HG03108 (cell line): ENCODE measurements around the gene PSMD4.
"Not testable (repeated sequence)": the region's sequence is repeated elsewhere in the genome, so short reads cannot be mapped to it uniquely, and the experiment has no call there.

Source experiments
- ATAC-seq: cut with Tn5 transposase; IDR thresholded peaks from one replicate; pipeline ENCODE4 v1.9.1; 2021; ENCODE audit warnings: moderate library complexity; ENCODE audit not compliant: unreplicated experiment

The PSMD4 gene

DNA sequence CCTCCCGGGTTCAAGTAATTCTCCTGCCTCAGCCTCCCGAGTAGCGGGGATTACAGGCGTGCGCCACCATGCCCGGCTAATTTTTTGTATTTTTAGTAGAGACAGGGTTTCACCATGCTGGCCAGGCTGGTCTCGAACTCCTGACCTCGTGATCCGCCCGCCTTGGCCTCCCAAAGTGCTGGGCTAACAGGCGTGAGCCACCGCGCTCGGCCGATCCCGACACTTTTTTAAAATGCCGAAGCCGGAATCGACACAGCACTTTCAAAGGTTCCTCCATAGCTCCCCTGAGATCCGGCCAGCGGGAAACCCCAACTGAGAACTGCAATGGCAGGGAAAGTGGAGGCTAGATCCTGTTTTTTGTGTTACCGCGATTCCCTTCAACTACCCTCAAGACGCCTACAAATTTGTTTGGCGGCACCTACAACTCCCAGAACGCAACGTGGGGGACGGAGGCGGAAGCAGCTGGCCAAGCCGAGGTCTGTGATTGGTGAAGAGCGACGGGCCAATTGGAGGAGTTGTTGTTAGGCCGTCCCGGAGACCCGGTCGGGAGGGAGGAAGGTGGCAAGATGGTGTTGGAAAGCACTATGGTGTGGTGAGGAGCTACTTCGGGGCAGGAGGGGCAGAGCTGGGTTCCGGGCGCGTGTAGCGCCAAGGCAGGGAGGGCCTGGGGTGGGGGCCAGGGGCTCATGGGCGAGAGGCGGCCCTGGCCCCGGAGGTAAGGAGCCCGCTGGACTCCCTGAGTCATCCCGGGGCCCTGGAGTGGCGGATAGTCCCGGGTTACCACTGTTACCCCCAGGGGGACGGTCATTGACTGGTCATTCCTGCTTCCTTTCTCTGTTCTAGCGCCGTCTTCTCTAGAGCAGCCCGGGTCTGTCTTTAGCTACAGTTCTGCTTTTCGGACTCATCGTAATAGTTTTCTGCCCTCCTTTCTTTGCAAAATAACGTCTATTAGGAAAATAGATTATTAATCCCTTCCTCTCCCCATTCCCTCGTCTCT lies at the start of gene PSMD4:
Gene PSMD4, plus strand, starts transcription at position 518 of the 997 bp plus-strand sequence. Its CDS starts 49 bp downstream, at position 567.
- ATAC-seq, result peak; percentile 89

DNA sequence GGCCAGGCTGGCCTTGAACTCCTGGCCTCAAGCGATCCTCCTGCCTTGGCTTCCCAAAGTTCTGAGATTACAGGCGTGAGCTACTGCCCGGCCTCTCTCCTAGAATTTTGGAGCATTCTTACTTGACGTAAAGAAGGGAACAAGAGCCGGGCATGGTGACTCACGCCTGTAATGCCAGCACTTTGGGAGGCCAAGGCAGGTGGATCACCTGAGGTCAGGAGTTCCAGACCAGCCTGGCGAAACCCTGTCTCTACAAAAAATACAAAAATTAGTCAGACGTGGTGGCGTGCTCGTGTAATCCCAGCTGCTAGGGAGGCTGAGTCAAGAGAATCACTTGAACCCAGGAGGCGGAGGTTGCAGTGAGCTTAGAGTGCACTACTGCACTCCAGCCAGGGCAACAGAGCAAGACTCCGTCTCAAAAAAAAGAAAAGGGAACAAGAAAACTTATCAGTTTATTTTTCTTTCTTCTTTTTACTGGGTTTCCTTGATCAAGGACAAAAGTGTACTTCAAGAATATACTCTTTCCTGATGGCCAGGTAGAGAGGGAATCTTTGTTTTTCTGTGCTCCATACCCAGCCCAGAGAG lies 49.1 kb upstream of the PSMD4 start:
- not testable (repeated sequence) for ATAC-seq

DNA sequence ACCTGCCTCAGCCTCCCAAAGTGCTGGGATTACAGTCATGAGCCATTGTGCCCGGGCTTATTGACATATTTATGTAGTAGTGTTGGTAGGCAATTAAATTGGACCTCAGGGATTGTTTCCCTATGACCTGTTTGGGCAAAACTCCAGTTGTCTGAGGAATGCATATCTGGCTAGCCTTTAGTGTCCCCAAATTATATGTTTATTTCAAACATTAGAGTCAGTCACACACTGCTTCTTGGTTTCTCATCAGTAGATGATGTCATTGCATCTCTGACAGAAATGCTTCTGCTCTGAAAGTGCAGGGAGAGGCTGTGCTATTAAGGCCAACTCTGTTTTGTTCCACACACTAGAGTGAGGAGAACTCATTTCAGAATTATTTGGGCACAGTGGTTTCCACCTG lies 43.7 kb upstream of the PSMD4 start:
- ATAC-seq, result no peak

DNA sequence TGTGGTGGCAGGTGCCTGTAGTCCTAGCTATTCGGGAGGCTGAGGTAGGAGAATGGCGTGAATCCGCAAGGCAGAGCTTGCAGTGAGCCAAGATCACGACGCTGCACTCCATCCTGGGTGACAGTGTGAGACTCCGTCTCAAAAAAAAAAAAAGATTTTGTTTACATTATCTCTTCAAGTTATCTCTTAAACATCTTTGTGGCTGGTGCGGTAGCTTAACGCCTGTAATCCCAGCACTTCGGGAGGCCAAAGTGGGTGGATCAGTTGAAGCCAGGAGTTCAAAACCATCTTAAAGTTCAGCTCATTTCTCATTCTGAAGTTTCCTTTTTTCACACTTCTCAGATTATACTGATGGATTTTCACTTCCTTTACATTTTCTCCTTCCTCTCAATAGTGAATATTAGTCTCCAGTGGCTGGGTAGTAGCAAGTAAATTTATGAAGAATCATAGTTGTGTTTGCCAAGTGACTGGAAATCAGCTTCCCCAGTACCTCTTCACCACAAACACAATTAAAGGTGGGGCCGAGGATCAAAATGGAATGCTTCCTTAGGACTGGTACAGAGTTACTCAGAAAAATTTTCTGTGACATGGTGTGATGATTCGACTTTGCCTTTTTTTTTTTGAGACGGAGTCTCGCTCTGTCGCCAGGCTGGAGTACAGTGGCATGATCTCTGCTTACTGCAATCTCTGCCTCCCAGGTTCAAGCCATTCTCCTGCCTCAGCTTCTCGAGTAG lies 42.4 kb upstream of the PSMD4 start:
- ATAC-seq, result no peak

DNA sequence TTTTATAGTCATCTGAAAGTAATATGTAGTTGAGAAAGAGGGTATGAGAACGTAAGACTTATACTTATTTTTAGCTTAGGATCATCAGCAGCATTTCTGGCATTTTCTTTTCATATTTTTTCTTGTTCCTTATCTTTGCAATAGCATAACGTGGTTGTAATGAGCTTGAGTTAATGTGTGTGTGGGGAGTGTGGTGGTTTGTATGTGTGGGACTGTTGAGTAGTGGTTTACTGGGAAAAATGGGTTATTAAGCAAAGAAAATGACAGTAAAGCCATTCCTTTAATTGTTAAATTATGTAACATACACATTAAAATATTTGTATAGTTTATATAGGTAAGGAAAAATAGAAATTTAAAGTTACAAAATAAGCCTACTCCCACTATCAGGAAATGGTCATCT lies 41.0 kb upstream of the PSMD4 start:
- no peak for ATAC-seq

DNA sequence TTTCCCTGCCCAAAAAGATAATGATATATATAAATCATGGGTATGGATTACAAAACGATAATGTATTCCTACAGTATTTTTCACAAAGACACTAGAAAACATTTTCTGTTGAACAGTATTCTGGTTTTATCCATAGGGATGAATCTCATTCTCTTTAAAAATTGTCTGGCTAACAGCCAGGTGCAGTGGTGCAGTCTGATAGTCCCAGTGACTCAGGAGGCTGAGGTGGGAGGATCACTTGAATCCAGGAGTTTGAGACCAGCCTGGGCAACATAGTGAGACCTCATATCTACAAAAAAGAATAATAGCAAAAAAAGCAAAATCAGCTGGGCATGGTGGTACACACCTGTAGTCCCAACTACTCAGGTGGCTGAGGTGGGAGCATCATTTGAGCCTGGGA lies 32.9 kb upstream of the PSMD4 start:
- no peak for ATAC-seq

DNA sequence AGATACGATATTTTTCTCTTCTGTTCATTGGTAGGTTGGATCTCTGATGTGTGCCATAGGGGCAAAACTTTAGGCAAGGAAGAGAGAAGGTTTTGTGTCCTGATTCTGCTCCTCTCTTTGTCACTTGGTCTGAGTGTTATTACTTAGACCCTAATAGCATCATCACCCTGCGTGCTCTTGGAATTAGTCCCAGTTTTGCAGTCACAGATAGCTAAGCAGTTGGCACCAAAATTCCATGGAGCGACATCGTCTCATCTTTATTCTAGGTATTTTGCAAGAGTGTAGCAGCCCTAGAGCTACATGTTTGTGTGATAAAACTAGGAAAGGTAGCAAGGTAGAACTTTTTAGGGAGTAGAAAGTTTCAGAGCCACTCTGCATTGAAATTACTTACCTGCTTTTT lies 32.4 kb upstream of the PSMD4 start:
- no peak for ATAC-seq

DNA sequence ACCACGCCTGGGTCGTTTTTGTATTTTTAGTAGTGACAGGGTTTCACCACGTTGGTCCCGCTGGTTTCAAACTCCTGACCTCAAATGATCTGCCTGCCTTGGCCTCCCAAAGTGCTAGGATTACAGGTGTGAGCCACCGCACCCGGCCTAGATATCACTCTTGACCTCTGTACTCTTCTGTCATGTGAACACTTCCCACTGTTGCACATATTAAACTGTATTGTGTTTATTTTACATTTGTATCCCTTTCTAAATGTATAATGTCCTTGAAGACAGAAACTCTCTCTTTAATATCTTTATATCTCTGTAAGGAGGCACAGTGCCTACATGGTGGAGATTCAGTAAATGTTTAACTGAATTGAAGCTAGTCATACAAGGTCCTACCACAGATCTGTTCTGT lies 19.3 kb upstream of the PSMD4 start:
- no peak for ATAC-seq

DNA sequence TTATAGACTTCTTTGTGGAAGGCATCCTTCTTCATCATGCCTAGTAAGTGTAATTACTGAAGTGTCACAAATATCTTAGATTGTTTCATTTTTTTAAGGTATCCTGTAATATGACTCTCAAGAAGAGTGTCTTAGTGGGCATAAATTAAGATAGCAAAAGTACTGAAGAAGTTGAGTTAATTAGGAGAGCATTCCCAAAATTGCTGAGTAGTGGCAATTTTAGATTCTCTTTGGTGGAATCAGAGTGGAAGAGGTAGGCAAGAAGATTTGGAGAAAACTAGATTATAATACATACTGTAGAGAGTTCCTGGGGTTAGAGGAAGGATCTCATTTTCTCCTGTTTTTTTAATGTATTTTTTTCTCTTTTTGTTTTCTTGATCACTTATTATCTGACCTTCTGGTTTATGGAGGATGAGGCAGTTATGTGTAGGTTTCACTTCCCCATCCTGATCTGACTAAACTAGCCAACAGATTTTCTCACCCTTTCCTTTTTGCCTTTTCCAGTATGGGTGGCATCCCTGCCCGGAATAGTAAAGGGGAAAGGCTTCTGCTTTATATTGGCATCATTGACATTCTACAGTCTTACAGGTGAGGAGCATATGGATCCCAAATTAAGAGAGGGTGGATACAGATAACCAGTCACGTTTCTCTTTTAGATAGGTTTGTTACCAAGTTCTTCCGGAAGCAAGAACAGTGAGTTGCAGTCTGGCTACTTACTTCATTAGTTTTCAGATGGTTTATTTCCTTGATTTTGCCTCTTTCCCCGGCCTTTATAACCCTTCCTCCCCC lies 16.7 kb upstream of the PSMD4 start:
- ATAC-seq, result peak; percentile 52

DNA sequence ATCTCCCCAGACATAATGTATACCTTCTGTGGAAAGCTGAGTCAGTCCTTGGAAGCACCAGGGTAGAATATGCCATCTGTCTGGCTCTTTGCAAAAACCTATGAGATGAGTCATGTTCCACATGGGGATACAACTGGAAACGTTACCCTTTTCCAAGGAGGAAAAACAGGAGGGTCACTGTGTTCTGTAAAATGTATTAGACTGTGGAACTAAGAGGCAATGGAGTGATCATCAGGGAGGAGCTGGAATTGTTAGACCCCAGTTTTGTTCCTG lies 16.1 kb upstream of the PSMD4 start:
- ATAC-seq, result no peak

DNA sequence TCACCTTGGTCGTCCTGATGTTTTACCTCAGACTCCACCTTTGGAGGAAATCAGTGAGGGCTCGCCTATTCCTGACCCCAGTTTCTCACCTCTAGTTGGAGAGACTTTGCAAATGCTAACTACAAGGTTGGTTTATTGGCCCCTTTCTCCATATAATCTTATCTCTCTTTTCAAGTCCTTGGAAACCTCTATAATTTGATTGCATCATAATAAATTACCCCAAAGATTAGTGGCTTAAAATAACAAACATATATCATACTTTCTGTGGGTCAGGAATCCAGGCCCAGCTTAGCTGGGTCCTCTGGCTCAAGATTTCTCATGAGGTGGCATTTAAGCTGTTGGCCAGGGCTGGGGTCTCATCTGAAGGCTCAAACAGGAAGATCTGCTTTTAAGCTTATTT lies 12.1 kb upstream of the PSMD4 start:
- no peak for ATAC-seq

DNA sequence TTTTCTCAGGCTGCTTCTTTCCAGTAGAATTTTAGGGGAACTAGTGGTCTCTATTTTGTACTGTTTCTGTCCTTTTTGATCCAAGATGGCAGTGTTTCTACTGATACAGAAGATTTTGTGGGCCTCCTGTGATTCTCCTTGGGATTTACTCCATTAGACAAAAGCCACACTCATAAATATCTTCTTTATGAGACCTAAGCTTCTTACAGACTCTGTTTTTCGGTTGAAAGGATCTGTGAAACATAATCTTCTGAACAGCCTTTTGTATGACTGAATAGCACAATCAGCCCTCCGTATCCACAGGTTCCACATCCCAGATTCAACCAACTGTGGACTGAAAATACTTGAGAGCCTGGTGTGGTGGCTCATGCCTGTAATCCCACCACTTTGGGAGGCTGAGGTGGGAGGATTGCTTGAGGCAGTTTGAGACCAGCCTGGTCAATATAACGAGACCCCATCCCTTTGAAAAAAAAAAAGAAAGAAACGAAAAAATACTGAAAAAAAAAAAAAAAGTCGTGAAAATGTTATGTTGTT lies 10.8 kb upstream of the PSMD4 start:
- no peak for ATAC-seq

DNA sequence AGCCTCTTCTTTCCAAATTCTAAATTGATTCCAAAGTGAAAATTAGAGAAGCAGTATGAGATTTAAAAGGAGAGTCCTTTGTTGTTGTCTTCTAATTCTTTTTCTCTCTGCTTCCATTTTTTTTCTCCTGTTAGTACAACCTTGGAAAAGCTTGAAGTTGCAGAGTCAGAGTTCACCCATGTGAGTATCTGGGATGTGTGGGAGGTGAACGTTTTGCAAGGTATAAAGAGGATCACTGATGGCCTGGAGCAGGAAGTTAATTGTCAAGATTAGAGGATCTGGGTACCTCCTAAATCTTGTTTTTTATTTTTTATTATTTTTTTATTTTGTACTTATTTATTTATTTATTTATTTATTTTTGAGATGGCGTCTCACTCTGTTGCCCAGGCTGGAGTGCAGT lies 7.7 kb upstream of the PSMD4 start:
- ATAC-seq, result no peak

DNA sequence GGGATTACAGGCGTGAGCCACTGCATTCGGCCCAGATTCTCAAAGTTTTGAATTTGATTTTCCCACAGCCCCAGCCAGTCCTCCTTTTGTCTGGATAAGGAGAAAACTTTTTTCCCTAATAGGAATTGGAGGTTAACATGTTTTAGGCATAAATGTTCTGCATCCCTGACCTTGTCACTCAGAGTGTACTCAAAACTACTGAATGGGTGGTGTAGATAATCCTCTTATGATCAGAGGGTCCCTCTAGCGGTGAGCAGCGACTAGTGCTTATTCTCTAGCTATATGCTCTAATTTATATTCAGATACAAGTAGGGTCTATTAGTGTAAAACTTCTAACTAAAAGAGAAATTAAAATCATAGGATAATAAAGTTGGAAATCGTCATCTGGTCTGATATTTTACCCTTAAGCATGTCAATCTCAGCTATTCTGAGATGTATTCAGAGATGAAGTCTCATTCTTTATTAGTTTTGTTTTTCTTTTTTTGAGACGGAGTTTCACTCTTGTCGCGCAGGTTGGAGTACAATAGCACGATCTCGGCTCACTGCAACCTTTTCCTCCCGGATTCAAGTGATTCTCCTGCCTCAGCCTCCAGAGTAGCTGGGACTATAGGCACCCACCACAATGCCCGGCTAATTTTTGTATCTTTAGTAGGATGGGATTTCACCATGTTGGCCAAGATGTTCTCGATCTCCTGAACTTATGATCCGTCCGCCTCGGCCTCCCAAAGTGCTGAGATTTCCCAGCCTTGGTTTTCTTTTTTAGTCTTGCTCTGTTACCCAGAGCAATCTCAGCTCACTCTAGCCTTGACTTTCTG lies 2.7 kb upstream of the PSMD4 start:
- ATAC-seq, result no peak

DNA sequence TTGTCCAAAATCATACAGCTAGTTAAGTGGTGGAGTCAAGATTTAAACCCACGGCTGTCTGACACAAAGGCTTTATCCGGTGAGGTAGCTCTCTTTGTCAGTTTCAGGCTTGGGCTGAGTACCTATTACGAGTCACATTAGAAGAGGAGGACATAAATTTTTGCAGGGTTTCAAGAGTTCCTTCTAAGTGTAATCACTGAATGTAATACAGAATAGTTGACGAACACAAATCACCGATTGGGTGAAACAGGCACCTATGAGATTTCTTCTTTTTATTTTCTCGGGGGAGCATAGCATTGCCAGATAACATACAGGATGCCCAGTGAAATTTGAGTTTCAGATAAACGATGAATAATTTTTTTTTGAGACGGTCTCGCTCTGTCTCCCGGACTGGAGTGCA lies 847 bp downstream of the PSMD4 start:
- no peak for ATAC-seq

DNA sequence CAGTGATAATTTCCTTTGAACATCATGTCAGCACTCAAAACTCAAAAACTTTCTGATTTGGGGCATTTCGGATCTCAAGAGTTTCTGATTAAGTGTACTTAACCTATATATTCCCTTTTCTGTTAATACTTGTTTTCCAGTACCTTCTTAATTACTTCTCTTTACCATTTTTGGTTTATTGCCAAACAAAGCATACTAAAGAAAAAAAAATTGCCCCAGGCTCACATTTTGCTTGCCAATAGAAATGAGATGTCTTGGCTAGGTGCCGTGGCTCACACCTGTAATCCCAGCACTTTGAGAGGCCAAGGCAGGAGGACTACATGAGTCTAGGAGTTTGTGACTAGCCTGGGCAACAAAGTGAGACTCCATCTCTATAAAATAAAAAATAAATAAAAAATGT lies 4.8 kb downstream of the PSMD4 start:
- ATAC-seq, result no peak

DNA sequence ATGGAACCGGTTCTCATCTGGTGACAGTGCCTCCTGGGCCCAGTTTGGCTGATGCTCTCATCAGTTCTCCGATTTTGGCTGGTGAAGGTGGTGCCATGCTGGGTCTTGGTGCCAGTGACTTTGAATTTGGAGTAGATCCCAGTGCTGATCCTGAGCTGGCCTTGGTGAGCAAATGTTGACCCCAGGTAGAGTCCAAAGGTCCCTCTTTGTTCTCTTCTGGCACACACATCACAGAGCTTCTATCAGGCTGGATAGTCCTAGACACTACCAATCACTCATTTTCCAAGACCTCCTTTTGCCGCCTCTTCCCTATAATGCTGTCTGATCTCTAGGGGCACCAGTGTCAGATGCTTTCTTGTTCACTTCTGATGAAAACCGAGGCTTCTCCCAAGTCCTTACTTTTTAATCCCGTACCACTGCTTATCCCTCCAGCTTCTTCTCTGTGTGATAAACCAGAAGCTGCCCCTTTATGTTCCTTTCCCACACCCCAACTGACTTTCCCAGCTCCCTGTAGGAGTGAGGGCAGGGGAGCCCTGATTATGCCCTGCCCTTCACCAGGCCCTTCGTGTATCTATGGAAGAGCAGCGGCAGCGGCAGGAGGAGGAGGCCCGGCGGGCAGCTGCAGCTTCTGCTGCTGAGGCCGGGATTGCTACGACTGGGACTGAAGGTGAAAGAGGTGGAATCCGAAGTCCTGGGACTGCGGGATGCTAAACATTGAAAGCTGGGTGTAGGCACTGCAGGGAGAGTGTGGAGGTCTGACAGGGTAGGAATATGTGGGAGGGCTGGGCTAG lies 11.1 kb downstream of the PSMD4 start:
- ATAC-seq, result no peak

DNA sequence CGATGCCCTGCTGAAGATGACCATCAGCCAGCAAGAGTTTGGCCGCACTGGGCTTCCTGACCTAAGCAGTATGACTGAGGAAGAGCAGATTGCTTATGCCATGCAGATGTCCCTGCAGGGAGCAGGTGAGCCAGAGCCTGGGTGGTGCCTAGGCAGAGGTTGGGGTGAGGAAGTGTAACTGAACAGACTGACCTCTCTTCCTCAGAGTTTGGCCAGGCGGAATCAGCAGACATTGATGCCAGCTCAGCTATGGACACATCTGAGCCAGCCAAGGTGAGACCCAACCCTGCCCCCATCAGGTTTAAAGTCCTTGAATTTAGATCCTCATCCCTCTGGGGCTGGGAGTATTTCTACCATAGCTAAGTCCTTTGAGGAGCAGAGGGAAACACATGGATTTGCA lies 11.8 kb downstream of the PSMD4 start:
- no peak for ATAC-seq

DNA sequence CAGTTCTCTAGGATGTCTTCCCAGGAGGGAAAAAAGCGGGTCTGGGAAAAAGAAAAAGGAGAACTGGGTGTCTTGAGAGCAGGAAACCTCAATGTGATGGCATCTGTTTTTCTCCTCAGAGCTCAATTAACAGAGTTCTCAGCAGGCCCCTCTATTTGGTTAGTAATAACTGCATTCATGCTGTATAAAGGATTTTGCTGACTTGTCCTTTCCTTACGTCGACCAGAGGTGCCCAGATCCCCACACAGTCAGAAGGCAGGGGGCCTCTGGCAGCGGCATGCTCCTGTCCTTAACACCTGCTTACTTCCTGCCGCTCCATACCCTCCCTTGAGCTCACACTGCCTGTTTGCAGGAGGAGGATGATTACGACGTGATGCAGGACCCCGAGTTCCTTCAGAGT lies 12.3 kb downstream of the PSMD4 start:
- ATAC-seq, result no peak
